Activated naive CD4-positive, alpha-beta T cell (primary cell): ENCODE data around the gene FARP1.
"Not testable (repeated sequence)": the region's sequence is repeated elsewhere in the genome, so short reads cannot be mapped to it uniquely, and the experiment has no call there.

Experiments used
- DNase-seq, 4 experiments: peaks; one replicate each; lab custom pipeline; 2025; lab: John Stamatoyannopoulos, UW

Gene FARP1

GRCh38 chr13:98396071-98396710 is 253.3 kb downstream of the FARP1 start:
- no peak for DNase-seq

DNA sequence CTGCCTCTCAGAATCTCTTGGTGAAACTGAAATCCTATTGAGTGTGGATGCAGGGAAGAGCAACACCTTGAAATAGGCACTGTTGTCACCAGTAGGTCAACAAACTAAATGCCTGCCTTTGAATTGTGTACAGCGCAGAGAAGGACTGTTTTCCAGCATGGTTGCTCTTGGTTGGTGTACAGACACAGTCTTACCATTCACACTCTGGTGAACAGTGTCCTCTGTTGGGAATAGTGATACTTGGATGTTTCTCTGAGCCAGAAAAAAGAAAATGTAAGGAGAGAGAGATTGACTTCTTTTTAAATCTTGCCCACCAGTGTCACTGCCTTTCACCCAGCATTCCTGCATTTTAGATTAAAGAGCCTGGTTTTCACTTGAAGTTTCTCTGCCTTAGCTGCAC is 254.3 kb downstream of the FARP1 start:
- DNase-seq: no peak

DNA sequence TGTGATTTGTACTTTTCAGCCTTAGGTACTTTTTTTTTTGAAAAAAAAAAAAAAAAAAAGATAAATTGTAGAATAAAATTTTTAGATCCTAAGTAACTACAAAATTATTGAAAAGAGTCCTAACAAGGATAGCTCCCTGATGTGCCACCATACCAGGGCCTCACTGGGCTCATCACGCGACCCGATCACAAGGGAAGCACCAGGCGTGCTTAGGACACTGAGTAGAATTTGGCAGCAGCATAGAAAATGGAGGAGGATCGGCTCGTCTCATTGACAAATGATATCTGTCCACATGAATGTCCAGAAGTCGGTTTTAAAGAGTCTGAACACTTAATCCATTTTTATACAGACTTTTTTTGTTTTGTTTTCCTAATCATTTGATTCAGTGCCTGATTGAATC is 255.0 kb downstream of the FARP1 start:
- no peak for DNase-seq

GRCh38 chr13:98398581-98398980 is 255.7 kb downstream of the FARP1 start:
- no peak for DNase-seq

DNA sequence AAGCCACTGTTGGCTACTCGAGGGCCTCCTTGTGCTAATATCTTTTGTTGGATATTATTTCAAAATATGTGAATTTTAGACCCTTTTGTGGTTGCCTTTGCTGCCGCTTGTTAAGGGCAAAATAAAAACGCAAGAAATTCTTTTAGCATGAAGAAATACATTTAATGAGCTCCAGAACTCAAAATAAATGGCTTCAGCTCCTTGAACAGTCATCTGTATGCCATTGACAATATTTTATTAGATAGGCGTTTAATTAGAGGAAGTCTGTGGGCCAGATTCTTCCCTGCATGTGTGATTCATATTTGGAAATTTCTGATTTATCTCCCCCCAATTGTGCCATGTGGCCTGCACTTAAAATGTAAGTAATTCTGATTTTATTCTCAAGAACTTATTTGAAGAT is 256.9 kb downstream of the FARP1 start:
- no peak for DNase-seq

GRCh38 chr13:98401934-98402333 is 259.0 kb downstream of the FARP1 start:
- DNase-seq: no peak

DNA sequence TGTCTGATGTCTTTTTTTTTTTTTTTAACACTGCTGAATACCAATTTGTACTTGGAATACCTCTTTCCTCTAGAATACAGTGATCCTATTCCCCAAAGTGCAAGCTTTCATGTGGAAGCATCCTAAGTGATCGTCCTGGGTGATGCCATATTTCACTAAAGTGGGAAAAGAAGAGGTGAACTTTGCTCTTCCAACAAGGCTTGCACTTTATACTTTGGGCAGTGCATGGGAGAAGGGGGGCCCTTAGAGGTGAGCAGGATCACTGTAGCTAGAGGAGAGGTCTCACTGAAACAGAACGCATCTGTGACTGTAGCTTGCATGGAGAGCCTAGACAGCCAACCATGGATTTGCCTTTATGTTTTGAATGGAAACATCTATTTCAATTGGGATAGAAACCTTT is 260.2 kb downstream of the FARP1 start:
- no peak for DNase-seq

GRCh38 chr13:98405107-98405571 is 262.2 kb downstream of the FARP1 start:
- DNase-seq: no peak

DNA sequence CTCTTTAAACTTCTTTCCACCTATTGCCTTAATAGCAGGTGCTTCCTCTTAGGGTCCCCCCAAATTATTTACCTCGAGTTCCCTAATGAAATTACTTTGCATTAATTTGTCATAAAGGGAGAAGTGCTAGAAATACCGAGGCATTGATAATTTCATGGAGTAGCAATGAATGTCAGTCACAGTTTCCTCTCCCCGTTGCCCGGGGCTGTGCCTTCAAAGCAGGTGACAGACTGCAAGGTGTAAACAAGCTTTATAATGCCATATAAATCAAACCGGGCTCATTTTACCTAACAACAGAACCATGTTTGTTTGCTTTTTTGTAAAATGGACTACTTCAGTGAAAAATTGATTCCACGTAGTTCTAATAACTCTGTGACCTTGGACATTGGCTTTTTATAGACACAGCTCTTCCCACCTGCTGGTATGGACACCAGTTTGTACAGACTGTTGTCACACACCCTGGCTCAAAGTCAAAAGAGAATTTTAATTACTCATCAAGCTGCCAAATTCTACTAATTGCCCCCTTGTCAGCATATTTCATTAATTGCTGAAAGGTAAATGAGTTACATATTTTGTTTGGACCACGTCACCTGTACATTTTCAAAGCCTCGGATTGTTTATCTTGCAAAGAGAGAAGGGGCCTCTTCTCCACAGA is 262.9 kb downstream of the FARP1 start:
- no peak for DNase-seq

DNA sequence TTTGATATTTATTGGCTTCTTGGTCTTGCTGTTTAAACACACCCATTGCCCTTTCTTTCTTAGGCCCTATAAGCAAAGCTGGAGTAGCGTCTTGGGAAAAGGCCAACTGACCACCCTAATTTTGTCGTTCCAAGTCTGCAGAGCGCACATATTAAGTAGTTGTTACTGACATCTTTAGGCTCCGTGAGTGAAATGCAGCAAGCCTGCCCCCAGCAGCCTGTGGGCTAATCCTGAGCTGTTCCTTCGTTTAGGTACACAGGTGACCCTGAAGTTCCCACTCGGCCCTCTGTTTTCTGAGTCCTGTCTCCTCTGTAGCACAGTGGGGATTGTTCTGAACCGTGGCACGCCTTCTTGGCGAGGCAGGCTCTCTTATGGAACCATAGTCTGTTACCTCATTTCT is 263.5 kb downstream of the FARP1 start:
- DNase-seq: no peak

DNA sequence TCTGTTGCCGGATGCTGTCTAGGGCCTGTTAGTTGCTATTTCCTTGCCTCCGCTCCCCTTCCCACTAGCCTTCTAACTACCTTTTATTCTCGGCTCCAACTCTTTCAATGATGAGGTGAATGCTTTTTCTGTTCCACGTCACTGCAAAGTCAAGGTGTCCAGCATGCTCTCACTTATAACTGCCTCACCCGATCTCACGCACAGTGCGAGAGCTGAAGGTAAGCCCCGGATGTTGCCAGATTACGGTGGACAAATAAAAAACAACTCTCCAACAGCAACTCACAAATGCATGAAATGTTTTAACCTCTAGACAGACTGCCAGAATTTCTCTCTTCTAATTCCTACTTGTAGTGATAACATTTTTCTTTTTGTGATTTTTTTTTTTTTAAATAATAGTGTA is 264.1 kb downstream of the FARP1 start:
- DNase-seq: no peak

DNA sequence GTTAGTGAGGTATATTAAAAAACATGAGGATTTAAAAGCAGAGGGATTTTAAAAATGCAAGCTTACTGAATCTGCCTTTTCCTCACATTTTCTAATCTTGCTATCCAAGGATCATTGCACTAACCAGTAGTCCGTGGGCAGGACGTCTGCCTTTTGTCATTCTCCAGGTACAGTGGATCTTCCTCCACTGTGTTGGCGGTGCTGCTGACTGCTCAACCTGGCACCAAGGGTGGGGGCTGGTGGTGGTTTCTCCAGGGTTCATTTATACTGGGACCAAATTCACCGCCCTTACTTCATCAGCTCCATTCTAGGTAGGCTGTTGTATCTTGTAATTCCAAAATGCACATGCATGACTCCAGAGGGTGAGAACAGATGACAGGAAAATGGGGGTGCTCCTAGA is 264.7 kb downstream of the FARP1 start:
- DNase-seq: no peak

DNA sequence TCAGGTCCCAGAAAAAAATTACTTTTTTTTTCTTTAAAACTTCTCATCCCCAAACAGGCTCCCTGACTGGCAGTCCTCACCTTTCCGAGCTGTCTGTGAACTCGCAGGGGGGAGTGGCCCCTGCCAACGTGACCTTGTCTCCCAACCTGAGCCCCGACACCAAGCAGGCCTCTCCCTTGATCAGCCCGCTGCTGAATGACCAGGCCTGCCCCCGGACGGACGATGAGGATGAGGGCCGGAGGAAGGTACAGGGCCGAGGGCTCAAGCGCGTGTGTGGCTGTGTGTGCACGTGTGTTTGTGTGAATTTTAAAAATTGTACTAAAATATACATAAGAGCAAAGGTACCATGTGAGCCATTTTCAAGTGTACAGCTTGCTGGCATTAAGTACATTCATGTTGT is 266.4 kb downstream of the FARP1 start:
- DNase-seq: no peak

- no peak for DNase-seq
Observed at GRCh38 chr13:98410612-98411011, 267.7 kb downstream of the FARP1 start.

GRCh38 chr13:98411013-98411412 is 268.1 kb downstream of the FARP1 start:
- no peak for DNase-seq

GRCh38 chr13:98411617-98412265 is 268.8 kb downstream of the FARP1 start:
- DNase-seq: no peak

- DNase-seq: not testable (repeated sequence)
Observed at GRCh38 chr13:98413278-98413677, 270.4 kb downstream of the FARP1 start.

- DNase-seq: no peak
Observed at GRCh38 chr13:98413796-98414195, 270.9 kb downstream of the FARP1 start.

GRCh38 chr13:98415326-98416070 is 272.6 kb downstream of the FARP1 start:
- no peak for DNase-seq

- DNase-seq: no peak
Observed at GRCh38 chr13:98416408-98416807, 273.5 kb downstream of the FARP1 start.

DNA sequence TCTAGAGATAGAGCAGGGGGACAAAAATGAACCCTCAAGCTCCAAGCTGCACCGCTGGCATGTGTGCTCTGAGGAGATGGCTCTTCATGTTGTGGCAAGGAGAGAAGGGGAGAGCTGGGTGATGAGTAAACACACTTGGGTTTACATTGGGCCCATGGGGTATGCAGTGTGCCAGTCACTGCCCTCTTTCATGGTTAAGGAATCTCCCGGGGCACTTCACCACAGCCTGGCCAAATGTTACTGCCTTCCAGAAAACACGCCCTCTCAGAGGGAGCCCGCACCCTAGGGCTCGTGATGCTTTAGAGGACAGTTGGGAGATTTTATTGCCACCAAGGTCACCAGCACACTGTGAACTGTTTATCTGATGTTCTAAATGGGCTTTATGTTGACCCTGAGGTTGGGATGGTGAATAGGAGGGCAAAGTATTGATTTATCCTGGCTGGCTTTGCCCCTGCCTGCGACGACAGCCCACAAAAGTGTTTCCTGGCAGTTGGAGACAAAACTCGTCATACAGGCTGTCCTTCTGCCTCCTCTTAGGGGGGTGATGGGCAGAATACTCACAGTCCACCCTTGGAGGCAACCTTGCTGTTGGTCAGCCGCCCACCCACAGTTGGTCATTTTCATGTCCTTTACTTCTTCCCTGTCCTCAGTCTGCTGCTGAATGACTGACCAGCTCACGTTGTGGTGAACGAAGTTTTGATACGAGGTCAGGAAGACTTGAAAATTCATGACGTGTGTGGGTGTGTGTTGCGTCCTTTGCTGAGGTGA is 277.1 kb downstream of the FARP1 start:
- DNase-seq: no peak
